Esophagus muscularis mucosa (tissue), 4 donors: Measurements from ENCODE around the gene MIER3.

Source experiments
- CTCF ChIP-seq, 3 experiments: fragments of 200-600 bp in 2 of 3; fragments of 450-650 bp in 1 of 3; sonication (generic) in 2 of 3; IDR thresholded peaks; one replicate each; pipeline ENCODE4 v1.5.1; 2017 to 2019; ENCODE audit warnings: antibody characterized with exemption in 3 of 3, mild to moderate bottlenecking in 2 of 3, moderate library complexity in 1 of 3
- EP300 ChIP-seq: sonication (generic); formaldehyde crosslinking; IDR thresholded peaks from one replicate; pipeline ENCODE4 v1.6.1; 2017; ENCODE audit warnings: antibody characterized with exemption
- POLR2A ChIP-seq: fragments of 450-650 bp; IDR thresholded peaks from one replicate; pipeline ENCODE4 v1.6.1; 2017; ENCODE audit warnings: antibody characterized with exemption, moderate library complexity, mild to moderate bottlenecking, low read depth
- POLR2AphosphoS5 ChIP-seq, 2 donors: sonication (generic); formaldehyde crosslinking; IDR thresholded peaks; one replicate each; pipeline ENCODE4 v1.6.1; 2017; ENCODE audit warnings: antibody characterized with exemption in 2 of 2

- TF ChIP-seq CTCF (IDR thresholded peaks at IDR 0.05) = no peak
- no peak for TF ChIP-seq POLR2AphosphoS5 (IDR thresholded peaks at IDR 0.05)
- no peak for TF ChIP-seq EP300
- no peak for TF ChIP-seq POLR2A
These were observed 36.6 kb upstream of the MIER3 start for GRCh38 chr5:56988490-56988889.
